ENCODE data around the gene PTPRN2.

PTPRN2 gene

GRCh38 chr7:158576050-158576762 lies 11.4 kb downstream of the PTPRN2 start:
- DNase-seq: no peak

GRCh38 chr7:158574308-158575036 lies 13.2 kb downstream of the PTPRN2 start:
- DNase-seq: no peak

DNA sequence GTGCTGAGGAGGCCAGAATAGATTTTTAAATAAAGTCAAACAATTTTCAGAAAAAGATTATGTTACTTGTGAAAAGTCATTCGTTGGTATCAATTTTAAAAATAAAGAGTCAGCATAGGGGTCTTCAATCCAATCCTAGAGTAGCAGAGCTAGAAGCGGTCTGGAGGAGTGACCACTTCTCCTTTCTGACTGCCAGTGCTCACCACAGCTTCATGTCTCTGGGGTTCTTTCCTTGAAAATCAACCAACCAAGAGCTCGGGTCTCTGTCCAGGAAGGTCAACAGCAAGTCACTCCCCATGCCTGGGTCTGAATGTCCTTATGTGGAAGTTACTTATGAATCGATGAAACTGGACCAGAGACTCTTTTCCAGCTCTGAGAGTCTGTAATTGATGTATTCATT lies 14.3 kb downstream of the PTPRN2 start:
- DNase-seq: no peak

GRCh38 chr7:158572000-158572828 lies 15.4 kb downstream of the PTPRN2 start:
- no peak for DNase-seq

- no peak for DNase-seq
Observed at GRCh38 chr7:158570449-158571170, 17.0 kb downstream of the PTPRN2 start.

DNA sequence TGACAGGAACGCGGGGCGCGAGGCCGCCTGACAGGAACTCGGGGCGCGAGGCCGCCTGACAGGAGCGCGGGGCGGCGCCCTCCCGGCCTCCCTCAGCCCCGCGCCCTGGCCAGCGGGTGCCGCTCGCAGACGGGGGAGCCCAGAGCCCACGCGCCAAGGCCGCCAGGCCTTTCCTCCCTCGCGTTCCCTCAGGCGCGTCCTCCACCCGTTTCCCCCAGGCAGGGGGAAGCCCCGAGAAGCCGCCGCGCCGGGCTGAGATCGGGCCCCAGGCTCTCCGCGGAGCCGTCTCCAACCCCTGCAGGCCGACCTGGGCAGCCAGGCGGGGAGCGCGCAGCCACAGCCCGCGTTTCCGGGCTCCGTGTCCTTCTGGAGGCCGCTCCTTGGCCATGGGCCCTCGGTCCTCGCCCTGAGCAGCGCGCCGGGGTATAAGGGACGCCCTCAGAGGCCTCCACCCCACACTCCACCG lies 17.7 kb downstream of the PTPRN2 start:
- no peak for DNase-seq

DNA sequence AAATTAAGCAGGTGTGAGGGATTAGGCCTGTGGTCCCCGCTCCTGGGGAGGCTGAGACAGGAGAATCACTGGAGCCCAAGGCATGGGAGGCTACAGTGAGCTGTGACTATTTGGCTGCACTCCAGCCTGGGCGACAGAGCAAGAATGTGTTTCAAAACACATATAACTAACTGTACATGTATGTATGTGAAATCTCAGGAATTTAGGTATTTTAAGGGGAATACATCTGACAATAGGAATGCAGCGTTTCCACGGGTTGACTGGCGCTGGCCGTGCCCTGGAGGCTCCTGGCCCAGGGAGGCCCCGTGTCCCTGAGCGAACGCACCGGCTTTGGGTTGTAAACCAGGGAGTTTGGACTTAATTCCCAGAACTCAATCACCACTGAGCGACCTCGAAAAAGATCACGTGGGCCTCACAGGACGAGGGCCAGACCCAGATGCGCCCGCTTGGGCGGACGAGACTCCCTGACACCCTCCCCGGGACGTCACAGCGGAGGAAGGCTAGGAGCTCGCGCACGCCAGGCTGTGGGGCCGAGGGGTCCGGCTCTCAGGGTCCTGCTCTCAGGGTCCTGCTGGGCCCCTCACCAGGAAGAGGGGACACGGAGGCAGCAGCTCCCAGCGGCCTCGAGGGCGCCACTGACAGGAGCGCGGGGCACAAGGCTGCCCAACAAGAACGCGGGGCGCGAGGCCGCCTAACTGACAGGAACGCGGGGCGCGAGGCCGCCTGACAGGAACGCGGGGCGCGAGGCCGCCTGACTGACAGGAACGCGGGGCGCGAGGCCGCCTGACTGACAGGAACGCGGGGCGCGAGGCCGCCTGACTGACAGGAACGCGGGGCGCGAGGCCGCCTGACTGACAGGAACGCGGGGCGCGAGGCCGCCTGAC lies 18.4 kb downstream of the PTPRN2 start:
- no peak for DNase-seq

DNA sequence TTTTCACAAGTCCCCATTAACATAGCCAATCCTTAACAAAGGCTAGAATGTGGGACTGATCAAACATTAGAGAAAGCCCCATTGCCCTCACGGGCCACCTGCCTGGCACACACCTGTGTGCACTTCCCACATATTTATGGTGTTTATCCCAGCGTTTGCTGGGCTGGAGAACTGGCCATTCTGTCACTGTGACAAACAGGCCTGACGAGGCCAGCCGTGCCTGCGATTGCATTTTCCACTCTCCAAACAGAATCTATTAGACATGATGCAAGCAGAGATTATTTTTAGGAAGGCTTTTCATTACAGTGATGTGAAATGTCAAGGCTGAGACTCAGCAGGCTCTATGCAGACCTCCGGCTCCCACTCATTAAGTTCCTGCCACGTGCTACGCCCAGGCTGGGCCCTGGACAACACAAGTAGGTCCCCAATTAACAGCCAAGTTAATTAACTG lies 20.4 kb downstream of the PTPRN2 start:
- DNase-seq: no peak

GRCh38 chr7:158564663-158565035 lies 23.0 kb downstream of the PTPRN2 start:
- no peak for DNase-seq

GRCh38 chr7:158563911-158564662 lies 23.5 kb downstream of the PTPRN2 start:
- DNase-seq: no peak

- no peak for DNase-seq
Observed at GRCh38 chr7:158563051-158563450, 24.6 kb downstream of the PTPRN2 start.

GRCh38 chr7:158562517-158562916 lies 25.1 kb downstream of the PTPRN2 start:
- no peak for DNase-seq

DNA sequence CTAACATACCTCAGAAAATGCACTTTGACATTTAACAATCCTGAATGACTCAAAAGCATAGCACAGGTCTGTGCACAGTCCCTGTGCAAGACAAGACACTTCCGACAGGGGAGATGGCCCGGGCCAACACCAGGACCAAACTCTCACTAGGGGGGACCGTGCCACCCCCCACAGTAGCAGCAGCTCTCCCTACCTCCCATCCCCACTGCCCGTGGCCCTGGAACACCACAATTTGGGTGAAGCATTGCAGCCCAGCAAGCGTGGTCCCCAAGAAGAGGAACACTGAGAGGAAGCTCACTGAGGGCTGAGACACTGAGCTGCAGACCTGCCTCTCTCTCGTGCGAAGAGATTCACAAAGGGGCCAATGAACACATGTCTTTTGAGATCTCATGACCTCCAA lies 26.0 kb downstream of the PTPRN2 start:
- no peak for DNase-seq

- DNase-seq: no peak
Observed at GRCh38 chr7:158560386-158560785, 27.2 kb downstream of the PTPRN2 start.

- DNase-seq: no peak
Observed at GRCh38 chr7:158559356-158559755, 28.3 kb downstream of the PTPRN2 start.

GRCh38 chr7:158558816-158559215 lies 28.8 kb downstream of the PTPRN2 start:
- DNase-seq: no peak

DNA sequence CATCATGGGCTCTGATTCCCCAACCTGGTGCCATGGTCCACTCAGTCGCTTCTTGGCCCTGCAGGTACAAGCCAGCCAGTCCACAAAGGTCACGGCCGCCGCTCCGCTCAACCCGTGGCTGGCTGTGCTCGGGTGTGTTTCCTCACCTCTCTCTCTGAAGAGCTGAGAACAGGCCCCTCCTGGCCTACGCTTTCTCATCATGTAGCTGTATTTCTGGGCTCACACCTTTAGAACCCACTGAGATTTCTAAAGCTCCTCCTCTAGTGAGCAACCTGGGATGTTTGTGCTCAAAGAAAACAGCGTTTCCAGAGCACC lies 30.2 kb downstream of the PTPRN2 start:
- DNase-seq: no peak

DNA sequence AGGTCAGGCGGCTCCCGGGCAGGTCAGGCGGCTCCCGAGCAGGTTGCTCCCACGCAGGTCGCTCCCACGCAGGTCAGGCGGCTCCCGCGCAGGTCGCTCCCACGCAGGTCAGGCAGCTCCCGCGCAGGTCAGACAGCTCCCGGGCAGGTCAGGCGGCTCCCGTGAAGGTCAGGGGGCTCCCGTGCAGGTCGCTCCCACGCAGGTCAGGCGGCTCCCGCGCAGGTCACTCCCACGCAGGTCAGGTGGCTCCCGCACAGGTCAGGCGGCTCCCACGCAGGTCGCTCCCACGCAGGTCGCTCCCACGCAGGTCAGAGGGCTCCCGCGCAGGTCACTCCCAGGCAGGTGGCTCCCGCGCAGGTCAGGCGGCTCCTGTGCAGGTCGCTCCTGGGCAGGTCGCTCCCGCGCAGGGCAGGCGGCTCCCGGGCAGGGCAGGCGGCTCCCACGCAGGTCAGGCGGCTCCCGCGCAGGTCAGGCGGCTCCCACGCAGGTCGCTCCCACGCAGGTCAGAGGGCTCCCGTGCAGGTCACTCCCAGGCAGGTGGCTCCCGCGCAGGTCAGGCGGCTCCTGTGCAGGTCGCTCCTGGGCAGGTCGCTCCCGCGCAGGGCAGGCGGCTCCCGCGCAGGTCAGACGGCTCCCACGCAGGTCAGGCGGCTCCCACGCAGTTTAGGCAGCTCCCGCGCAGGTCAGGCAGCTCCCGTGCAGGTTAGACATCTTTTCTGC lies 30.7 kb downstream of the PTPRN2 start:
- DNase-seq: no peak

GRCh38 chr7:158555034-158555520 lies 32.5 kb downstream of the PTPRN2 start:
- no peak for DNase-seq

- no peak for DNase-seq
Observed at GRCh38 chr7:158550886-158551452, 36.7 kb downstream of the PTPRN2 start.
